Upper lobe of right lung (tissue), 1 donor: ENCODE data around the gene HGF. TPM values are rescaled to one million over a fixed set of nuclear protein-coding genes. Genes with fewer than 3 reads are reported as not detected.

ENCODE experiments used
- ATAC-seq: fragments of 200-7000 bp; cut with Tn5 transposase; one replicate; pipeline ENCODE4 v1.9.1; 2020; ENCODE audit warnings: mild to moderate bottlenecking, moderate library complexity
- DNase-seq: peaks from one replicate; pipeline ENCODE4 v3.0.0-alpha.2; 2020
- H3K27ac ChIP-seq: fragments of 200-600 bp; one replicate; pipeline ENCODE4 v1.8.0; 2022
- H3K27me3 ChIP-seq: fragments of 200-600 bp; one replicate; pipeline ENCODE4 v1.8.0; 2022; ENCODE audit warnings: mild to moderate bottlenecking
- H3K36me3 ChIP-seq: fragments of 200-600 bp; one replicate; pipeline ENCODE4 v1.8.0; 2022
- H3K4me1 ChIP-seq: fragments of 200-600 bp; one replicate; pipeline ENCODE4 v1.8.0; 2022
- H3K4me3 ChIP-seq: fragments of 200-600 bp; one replicate; pipeline ENCODE4 v1.8.0; 2022; ENCODE audit warnings: mild to moderate bottlenecking
- H3K9me3 ChIP-seq: fragments of 200-600 bp; one replicate; pipeline ENCODE4 v1.8.0; 2022
- CTCF ChIP-seq: fragments of 200-600 bp; IDR thresholded peaks from one replicate; pipeline ENCODE4 v1.8.0; 2022; ENCODE audit warnings: antibody characterized with exemption
- intact Hi-C: fragments of 100-400 bp; cut with DNase I; formaldehyde crosslinking; loops from one replicate; pipeline ENCODE4 v1.11.0; 2022
- total RNA-seq: library from RNA; stranded (reverse); fragmentation: NEBNext Ultra II Directional; extraction: Animal tissue kit (Norgen Biotek cat#: 25700); gene quantifications from one replicate; pipeline ENCODE4 v1.2.1, GENCODE V29; 2021
- donor health status: DM: no; HTN: yes; CAD: no; lungs with severe emphysema.

HGF gene
- total RNA-seq, 1 donor from 2014 or later, result 26.5 TPM

- ATAC-seq (no peak), DNase-seq (no peak)
- no peak for TF ChIP-seq CTCF
- intact Hi-C loops, result no loop called here
- Histone ChIP-seq H3K9me3 (no peaks in the 10 kb centered on the region), H3K27me3 (no peaks in the 10 kb centered on the region), H3K4me3 (no peak overlapping the region), H3K36me3 (no peaks in the 10 kb centered on the region), H3K4me1 (no peaks in the 10 kb centered on the region), H3K27ac (no peak overlapping the region)
These were observed 93.0 kb downstream of the HGF start for GRCh38 chr7:81676813-81677212.

- DNase-seq, result no peak
- Histone ChIP-seq H3K4me1 (no peaks in the 10 kb centered on the region), H3K4me3 (no peak overlapping the region), H3K9me3 (no peaks in the 10 kb centered on the region), H3K27me3 (no peaks in the 10 kb centered on the region), H3K36me3 (no peaks in the 10 kb centered on the region), H3K27ac (no peak overlapping the region)
- intact Hi-C loops, result no loop called here
- no peak for ATAC-seq
- no peak for TF ChIP-seq CTCF
These were observed 93.6 kb downstream of the HGF start for GRCh38 chr7:81676105-81676811.

DNA sequence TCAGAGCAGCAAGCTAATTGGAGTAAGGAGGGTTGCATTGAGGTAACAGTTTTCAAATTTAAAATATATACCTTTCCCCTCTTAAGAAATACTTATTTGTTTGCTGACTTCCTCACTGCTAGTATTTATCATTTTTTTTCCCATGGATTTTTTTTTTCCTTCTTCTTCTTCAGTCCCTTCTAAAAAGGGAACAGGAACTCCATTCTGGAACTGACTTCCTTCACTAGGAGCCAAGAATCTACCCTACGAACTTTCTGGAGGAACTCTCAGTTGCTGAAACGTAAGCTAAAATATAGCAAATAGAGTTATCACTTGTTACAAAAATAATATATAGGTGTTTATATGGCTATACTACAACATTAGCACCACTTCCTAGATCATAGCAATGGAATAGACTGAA is 95.4 kb downstream of the HGF start:
- no peak overlapping the region for H3K4me3 ChIP-seq
- intact Hi-C loops, result no loop called here
- H3K9me3 ChIP-seq, result no peaks in the 10 kb centered on the region
- H3K4me1 ChIP-seq, result no peaks in the 10 kb centered on the region
- no peaks in the 10 kb centered on the region for H3K27me3 ChIP-seq
- TF ChIP-seq CTCF, result no peak
- no peak overlapping the region for H3K27ac ChIP-seq
- ATAC-seq, result no peak
- no peaks in the 10 kb centered on the region for H3K36me3 ChIP-seq
- no peak for DNase-seq

- TF ChIP-seq CTCF, result no peak
- no peak for ATAC-seq
- intact Hi-C loops, result no loop called here
These were observed 97.0 kb downstream of the HGF start for GRCh38 chr7:81672872-81673271.

DNA sequence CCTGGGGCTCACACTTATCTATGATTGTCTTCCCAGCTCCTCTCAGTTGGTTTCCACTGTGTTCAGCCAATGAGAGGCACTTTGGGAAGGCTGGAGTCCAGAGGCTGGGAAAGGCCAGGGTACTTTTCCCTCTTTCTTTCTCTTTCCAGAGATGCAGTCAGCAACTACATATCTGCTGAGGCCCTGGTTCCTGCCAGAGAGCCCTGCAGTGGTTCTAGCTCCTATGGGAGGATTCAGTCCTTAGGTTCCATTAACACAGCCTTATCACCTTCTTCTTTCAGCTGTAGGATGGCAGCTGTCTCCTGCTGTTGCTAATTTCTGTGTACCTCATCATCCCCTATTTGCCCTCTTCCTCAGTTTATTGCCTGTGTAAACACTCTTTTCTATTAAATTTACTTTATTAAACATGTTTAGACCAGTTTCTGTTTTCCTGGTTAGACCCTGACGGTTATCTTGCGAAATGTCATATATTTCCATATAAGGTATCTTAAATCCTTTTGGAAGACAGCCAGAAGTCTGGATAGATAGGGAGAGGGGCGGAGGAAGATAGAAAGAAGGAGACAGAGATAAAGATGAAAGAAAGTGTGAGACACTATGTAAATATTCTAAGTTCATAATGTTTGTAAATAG is 100.3 kb downstream of the HGF start:
- Histone ChIP-seq H3K36me3 (no peaks in the 10 kb centered on the region), H3K27ac (no peak overlapping the region), H3K27me3 (no peaks in the 10 kb centered on the region), H3K4me3 (no peak overlapping the region), H3K9me3 (no peaks in the 10 kb centered on the region), H3K4me1 (no peaks in the 10 kb centered on the region)
- intact Hi-C loops, result no loop called here
- no peak for TF ChIP-seq CTCF
- DNase-seq, result no peak
- ATAC-seq, result no peak

More at GRCh38 chr7:81672872-81673271, 97.0 kb downstream of the HGF start:
- no peak for DNase-seq
- Histone ChIP-seq H3K9me3 (no peaks in the 10 kb centered on the region), H3K4me3 (no peak overlapping the region), H3K36me3 (no peaks in the 10 kb centered on the region), H3K4me1 (no peaks in the 10 kb centered on the region), H3K27me3 (no peaks in the 10 kb centered on the region), H3K27ac (no peak overlapping the region)
